ENCODE data around the gene PPP1R2.
"Not testable (repeated sequence)": the region's sequence is repeated elsewhere in the genome, so short reads cannot be mapped to it uniquely, and the experiment has no call there.

The PPP1R2 gene

GRCh38 chr3:195535293-195535692 is 7.8 kb downstream of the PPP1R2 start:
- no peak for ATAC-seq

- no peak for ATAC-seq
These were observed 10.3 kb downstream of the PPP1R2 start for GRCh38 chr3:195532834-195533233.

GRCh38 chr3:195532345-195532744 is 10.8 kb downstream of the PPP1R2 start:
- ATAC-seq: no peak

GRCh38 chr3:195531683-195532082 is 11.4 kb downstream of the PPP1R2 start:
- no peak for ATAC-seq

GRCh38 chr3:195526492-195526891 is 16.6 kb downstream of the PPP1R2 start:
- no peak for ATAC-seq

GRCh38 chr3:195524171-195524896 is 18.8 kb downstream of the PPP1R2 start:
- peak; percentile 83 to 86 for ATAC-seq

GRCh38 chr3:195522254-195523023 is 20.7 kb downstream of the PPP1R2 start:
- no peak for ATAC-seq

- ATAC-seq: no peak
These were observed 26.1 kb downstream of the PPP1R2 start for GRCh38 chr3:195517030-195517429.

- peak; percentile 95 to 98 for ATAC-seq
These were observed 28.4 kb downstream of the PPP1R2 start for GRCh38 chr3:195514610-195515235.

- ATAC-seq: no peak
These were observed 30.3 kb downstream of the PPP1R2 start for GRCh38 chr3:195512798-195513345.

GRCh38 chr3:195511136-195511535 is 32.0 kb downstream of the PPP1R2 start:
- ATAC-seq: no peak

- no peak for ATAC-seq
These were observed 34.9 kb downstream of the PPP1R2 start for GRCh38 chr3:195508185-195508584.

- ATAC-seq: no peak
These were observed 67.5 kb downstream of the PPP1R2 start for GRCh38 chr3:195475614-195476013.

GRCh38 chr3:195475116-195475515 is 68.0 kb downstream of the PPP1R2 start:
- ATAC-seq: not testable (repeated sequence)

GRCh38 chr3:195468841-195469240 is 74.3 kb downstream of the PPP1R2 start:
- no peak for ATAC-seq

GRCh38 chr3:195468391-195468776 is 74.7 kb downstream of the PPP1R2 start:
- peak in 1 of 2 donors; percentile 24 for ATAC-seq

GRCh38 chr3:195467641-195468390 is 75.3 kb downstream of the PPP1R2 start:
- peak; percentile 84 to 89 for ATAC-seq

GRCh38 chr3:195466251-195466650 is 76.9 kb downstream of the PPP1R2 start:
- no peak for ATAC-seq

Data from activated CD4-positive, CD25-positive, alpha-beta regulatory T cell treated with anti-CD3 and anti-CD28 coated beads, Interleukin-2, amount 50 U/mL, for 24 hours (primary cell).